A673 (cell line): ENCODE data around the gene LONP1. TPM values are rescaled to one million over a fixed set of nuclear protein-coding genes. Genes with fewer than 3 reads are reported as not detected.

ENCODE experiments used
- BruUV-seq: library from RNA; stranded (reverse); fragments of 400-500 nt; replicated peaks from 2 replicates; lab custom pipeline; 2021; lab: Mats Ljungman, UMichigan
- CTCF ChIA-PET: fragments of 300-600 bp; sonication (Branson Sonifier 250); formaldehyde crosslinking; loops from one replicate; lab custom pipeline; 2022; ENCODE audit warnings: antibody characterized with exemption; lab: Charles Lee
- POLR2A ChIA-PET: fragments of 300-600 bp; sonication (Branson Sonifier 250); formaldehyde crosslinking; loops from one replicate; lab custom pipeline; 2022; ENCODE audit warnings: antibody characterized with exemption; ENCODE audit not compliant: low non-redundant PET; lab: Charles Lee
- DNase-seq: peaks from one replicate; pipeline ENCODE4 v3.0.0-alpha.2; 2015; ENCODE audit warnings: low spot score
- H3K27ac ChIP-seq: fragments of 200-600 bp; sonication (generic); 2 replicates; pipeline ENCODE4 v1.5.1; 2016; ENCODE audit warnings: mixed run types, low read depth, mild to moderate bottlenecking, mixed read lengths, antibody characterized with exemption, low read length; ENCODE audit not compliant: poor library complexity, severe bottlenecking
- H3K27me3 ChIP-seq: fragments of 200-600 bp; sonication (generic); replicated peaks from 2 replicates; pipeline ENCODE4 v1.6.1; 2017; ENCODE audit warnings: mixed run types, low read depth, mild to moderate bottlenecking, mixed read lengths, antibody characterized with exemption, low read length; ENCODE audit not compliant: insufficient read depth, poor library complexity
- H3K36me3 ChIP-seq: fragments of 200-600 bp; sonication (generic); 2 replicates; pipeline ENCODE4 v1.6.1; 2016; ENCODE audit warnings: mixed run types, mild to moderate bottlenecking, mixed read lengths, antibody characterized with exemption, low read length; ENCODE audit not compliant: insufficient read depth, poor library complexity, severe bottlenecking
- H3K4me1 ChIP-seq: fragments of 200-600 bp; sonication (generic); 2 replicates; pipeline ENCODE4 v1.6.1; 2017; ENCODE audit warnings: mixed run types, mild to moderate bottlenecking, mixed read lengths, antibody characterized with exemption, low read length; ENCODE audit not compliant: insufficient read depth, poor library complexity, severe bottlenecking
- H3K4me3 ChIP-seq: fragments of 200-600 bp; sonication (generic); 2 replicates; pipeline ENCODE4 v1.5.1; 2016; ENCODE audit warnings: low read depth, mixed run types, mild to moderate bottlenecking, mixed read lengths, low read length; ENCODE audit not compliant: poor library complexity, severe bottlenecking
- H3K9me3 ChIP-seq: fragments of 200-600 bp; sonication (generic); 2 replicates; pipeline ENCODE4 v1.6.1; 2016; ENCODE audit warnings: mixed run types, low read depth, mild to moderate bottlenecking, mixed read lengths, antibody characterized with exemption, low read length; ENCODE audit not compliant: poor library complexity, severe bottlenecking
- EZH2 ChIP-seq: fragments of 200-600 bp; sonication (generic); IDR thresholded peaks from 2 replicates; pipeline ENCODE4 v1.6.1; 2017; ENCODE audit warnings: borderline replicate concordance, low read depth, mild to moderate bottlenecking, mixed read lengths, antibody characterized with exemption, low read length; ENCODE audit not compliant: poor library complexity, severe bottlenecking
- intact Hi-C: fragments of 100-400 bp; cut with micrococcal nuclease; formaldehyde crosslinking; loops from one replicate; pipeline ENCODE4 v1.10.0; 2022; ENCODE audit not compliant: unreplicated experiment
- total RNA-seq: library from RNA; stranded (reverse); gene quantifications from 2 replicates; pipeline ENCODE4 v1.2.3, GENCODE V29; 2021
- TF ChIP-seq, protein P1 (sequence below): fragments of 300-800, 200-600 bp; sonication (generic); conservative IDR thresholded peaks from 2 replicates; pipeline ENCODE4 v1.5.1; 2017; ENCODE audit warnings: low read depth, mild to moderate bottlenecking, antibody characterized with exemption, low read length, moderate library complexity, mixed read lengths

The LONP1 gene
- total RNA-seq, 1 experiment from 2014 or later, result 152 TPM

DNA sequence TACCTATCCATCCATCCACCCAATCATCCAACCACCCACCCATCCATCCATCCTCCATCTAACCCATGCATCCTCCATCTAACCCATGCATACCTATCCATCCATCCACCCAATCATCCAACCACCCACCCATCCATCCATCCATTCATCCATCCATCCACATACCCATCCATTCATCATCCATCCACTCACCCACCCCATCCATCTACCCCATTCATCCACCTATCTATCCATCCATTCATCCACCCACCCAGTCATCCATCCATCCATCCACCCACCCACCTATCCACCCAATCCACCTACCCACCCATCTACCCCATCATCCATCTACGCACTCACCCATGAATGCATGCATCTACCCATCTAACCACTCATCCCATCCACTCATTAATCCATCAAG, 46.2 kb downstream of the LONP1 start:
- POLR2A ChIA-PET, result no interaction called here
- no peak for DNase-seq
- TF ChIP-seq, protein P1, sequence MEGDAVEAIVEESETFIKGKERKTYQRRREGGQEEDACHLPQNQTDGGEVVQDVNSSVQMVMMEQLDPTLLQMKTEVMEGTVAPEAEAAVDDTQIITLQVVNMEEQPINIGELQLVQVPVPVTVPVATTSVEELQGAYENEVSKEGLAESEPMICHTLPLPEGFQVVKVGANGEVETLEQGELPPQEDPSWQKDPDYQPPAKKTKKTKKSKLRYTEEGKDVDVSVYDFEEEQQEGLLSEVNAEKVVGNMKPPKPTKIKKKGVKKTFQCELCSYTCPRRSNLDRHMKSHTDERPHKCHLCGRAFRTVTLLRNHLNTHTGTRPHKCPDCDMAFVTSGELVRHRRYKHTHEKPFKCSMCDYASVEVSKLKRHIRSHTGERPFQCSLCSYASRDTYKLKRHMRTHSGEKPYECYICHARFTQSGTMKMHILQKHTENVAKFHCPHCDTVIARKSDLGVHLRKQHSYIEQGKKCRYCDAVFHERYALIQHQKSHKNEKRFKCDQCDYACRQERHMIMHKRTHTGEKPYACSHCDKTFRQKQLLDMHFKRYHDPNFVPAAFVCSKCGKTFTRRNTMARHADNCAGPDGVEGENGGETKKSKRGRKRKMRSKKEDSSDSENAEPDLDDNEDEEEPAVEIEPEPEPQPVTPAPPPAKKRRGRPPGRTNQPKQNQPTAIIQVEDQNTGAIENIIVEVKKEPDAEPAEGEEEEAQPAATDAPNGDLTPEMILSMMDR, result no peak
- no peak for TF ChIP-seq EZH2
- Histone ChIP-seq H3K36me3 (peaks cover 17% of the 10 kb centered on the region), H3K9me3 (no peaks in the 10 kb centered on the region), H3K4me1 (no peaks in the 10 kb centered on the region), H3K27me3 (no peaks in the 10 kb centered on the region), H3K4me3 (no peak overlapping the region), H3K27ac (no peak overlapping the region)
- CTCF ChIA-PET, result no interaction called here
- intact Hi-C loops, result no loop called here
- no TSS peak for BruUV-seq

DNA sequence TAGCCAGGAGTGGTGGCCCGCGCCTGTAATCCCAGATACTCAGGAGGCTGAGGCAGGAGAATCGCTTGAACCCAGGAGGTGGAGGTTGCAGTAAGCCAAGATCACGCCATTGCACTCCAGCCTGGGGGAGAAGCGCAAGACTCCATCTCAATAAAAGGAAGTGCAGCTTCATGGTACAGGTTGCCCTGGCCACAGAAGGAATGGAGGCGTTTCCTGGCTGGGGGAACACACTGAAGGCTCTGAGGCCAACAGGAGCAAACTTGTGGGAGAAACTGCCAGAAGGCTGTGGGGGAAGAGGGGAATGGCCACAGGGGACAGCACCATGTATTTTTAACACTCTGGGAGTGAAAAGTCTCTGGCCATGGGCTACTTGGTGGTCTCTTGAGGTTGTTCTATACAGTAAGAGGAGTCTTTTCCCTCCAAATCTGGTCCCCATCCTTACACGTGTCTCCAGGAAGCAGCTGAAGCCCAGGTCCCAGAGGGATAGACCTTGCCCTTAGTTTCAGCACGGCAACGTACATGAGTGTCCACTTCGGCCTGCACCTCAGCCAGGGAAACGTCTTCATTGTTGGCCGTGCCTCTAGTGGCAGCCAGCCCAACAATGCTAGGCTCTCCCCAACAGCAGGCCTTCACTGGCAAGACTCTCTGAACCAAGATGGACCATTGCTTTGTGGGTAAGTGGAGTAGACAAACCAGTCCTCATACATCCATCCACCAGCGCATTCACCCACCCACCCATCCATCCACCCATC, 47.1 kb downstream of the LONP1 start:
- no peaks in the 10 kb centered on the region for H3K27me3 ChIP-seq
- H3K9me3 ChIP-seq, result no peaks in the 10 kb centered on the region
- BruUV-seq, result no TSS peak
- TF ChIP-seq EZH2, result no peak
- TF ChIP-seq, protein P1, result no peak
- H3K36me3 ChIP-seq, result peaks cover 25% of the 10 kb centered on the region
- intact Hi-C loops, result no loop called here
- DNase-seq, result no peak
- H3K4me3 ChIP-seq, result no peak overlapping the region
- H3K27ac ChIP-seq, result no peak overlapping the region
- H3K4me1 ChIP-seq, result no peaks in the 10 kb centered on the region
- ChIA-PET POLR2A (no interaction called here), CTCF (no interaction called here)

DNA sequence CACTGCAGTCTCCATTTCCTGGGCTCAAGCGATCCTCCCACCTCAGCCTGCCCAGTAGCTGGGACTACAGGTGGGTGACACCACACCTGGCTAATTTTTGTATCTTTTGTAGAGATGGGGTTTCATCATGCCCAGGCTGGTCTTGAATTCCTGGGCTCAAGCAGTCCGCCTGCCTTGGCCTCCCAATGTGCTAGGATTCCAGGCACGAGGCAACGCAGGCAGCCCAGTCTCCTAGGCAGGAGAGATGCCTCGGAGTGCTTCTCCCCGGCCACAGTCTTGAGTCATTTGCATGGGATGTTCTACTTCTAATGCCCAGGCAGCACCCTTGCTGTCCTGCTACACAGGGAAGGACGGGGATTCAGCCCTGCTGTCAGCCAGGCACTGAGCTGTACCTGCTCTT, 48.3 kb downstream of the LONP1 start:
- intact Hi-C loops, result no loop called here
- BruUV-seq, result no TSS peak
- no peak for DNase-seq
- no peaks in the 10 kb centered on the region for H3K27me3 ChIP-seq
- CTCF ChIA-PET, result no interaction called here
- POLR2A ChIA-PET, result no interaction called here
- TF ChIP-seq, protein P1, result no peak
- TF ChIP-seq EZH2, result no peak
- peaks cover 38% of the 10 kb centered on the region for H3K36me3 ChIP-seq
- H3K4me3 ChIP-seq, result no peak overlapping the region
- H3K9me3 ChIP-seq, result no peaks in the 10 kb centered on the region
- no peaks in the 10 kb centered on the region for H3K4me1 ChIP-seq
- no peak overlapping the region for H3K27ac ChIP-seq
